NT2/D1 (cell line): ENCODE data around the gene VSIG10L2.

Source experiments
- SUZ12 ChIP-seq: IDR thresholded peaks from 2 replicates; pipeline ENCODE4 v1.6.1; 2011; ENCODE audit not compliant: insufficient read length, insufficient read depth; ENCODE audit errors: extremely low read depth
- YY1 ChIP-seq: IDR thresholded peaks from 2 replicates; pipeline ENCODE4 v1.6.1; 2011; ENCODE audit not compliant: insufficient read length, insufficient read depth
- ZNF274 ChIP-seq: IDR thresholded peaks from 2 replicates; pipeline ENCODE4 v1.6.1; 2011; ENCODE audit warnings: mild to moderate bottlenecking, low read depth, low read length

DNA sequence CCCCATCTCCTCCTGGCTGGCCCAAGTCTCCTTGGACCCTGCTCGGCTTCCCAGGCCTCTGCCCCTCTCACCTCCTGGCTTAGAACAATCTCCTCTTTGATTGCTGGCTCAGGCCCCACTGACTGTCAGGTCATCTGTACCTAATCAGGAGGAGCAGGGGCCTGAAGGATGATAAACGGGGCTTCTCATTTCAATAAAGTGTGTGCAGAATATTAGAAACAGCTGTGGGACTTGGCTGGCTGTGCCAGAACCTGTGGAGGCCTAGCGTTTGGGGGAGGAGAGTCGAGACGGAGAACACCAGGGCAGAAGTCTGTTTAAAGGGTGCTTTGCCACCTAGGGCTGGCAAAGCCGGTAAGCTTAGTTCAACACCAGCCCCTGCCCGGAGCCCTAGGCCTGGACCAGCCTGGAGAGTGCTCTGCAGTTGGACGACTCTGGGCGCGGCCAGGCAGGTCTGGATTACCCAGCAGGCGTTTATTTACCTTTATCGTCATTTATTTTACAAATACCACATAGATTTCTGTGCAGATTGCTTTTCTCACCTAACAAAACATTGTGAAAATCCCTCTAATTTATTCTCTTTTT is 10.1 kb upstream of the VSIG10L2 start:
- TF ChIP-seq ZNF274 (no peak), YY1 (no peak), SUZ12 (no peak)
